HepG2 (cell line): Measurements from ENCODE around the gene CD300LF. TPM values are rescaled to one million over a fixed set of nuclear protein-coding genes. Genes with fewer than 3 reads are reported as not detected.

Source experiments
- FOXO1 ChIP-seq: sonication (generic); formaldehyde crosslinking; IDR thresholded peaks from 2 replicates; pipeline ENCODE4 v1.4.0; 2020; ENCODE audit warnings: missing genetic modification reagents
- GATAD1 ChIP-seq: IDR thresholded peaks from 2 replicates; pipeline ENCODE4 v1.6.1; 2016; ENCODE audit warnings: missing genetic modification reagents, missing compliant biosample characterization
- IRX3 ChIP-seq: sonication (generic); formaldehyde crosslinking; IDR thresholded peaks from 2 replicates; pipeline ENCODE4 v1.8.1; 2023; ENCODE audit warnings: mild to moderate bottlenecking, low read depth, missing genetic modification reagents, borderline replicate concordance
- KLF15 ChIP-seq: sonication (generic); formaldehyde crosslinking; IDR thresholded peaks from 2 replicates; pipeline ENCODE4 v1.8.1; 2023; ENCODE audit warnings: borderline replicate concordance, mild to moderate bottlenecking, inconsistent platforms, missing genetic modification reagents, mixed read lengths
- NONO ChIP-seq, 2 experiments: fragments of 450-650 bp in 1 of 2; sonication (generic) in 1 of 2; formaldehyde crosslinking in 1 of 2; IDR thresholded peaks in 1 of 2; conservative IDR thresholded peaks in 1 of 2; 2 replicates each; pipeline versions ENCODE4 v1.6.1 to v1.8.0; 2017 to 2022; ENCODE audit warnings: mild to moderate bottlenecking in 1 of 2, missing genetic modification reagents in 1 of 2, moderate library complexity in 1 of 2
- RBFOX2 ChIP-seq: fragments of 200-400 bp; formaldehyde crosslinking; IDR thresholded peaks from 2 replicates; pipeline ENCODE4 v1.6.1; 2017; ENCODE audit warnings: low read depth, mild to moderate bottlenecking, low read length
- THAP9 ChIP-seq: sonication (generic); formaldehyde crosslinking; IDR thresholded peaks from 2 replicates; pipeline ENCODE4; 2020; ENCODE audit warnings: missing genetic modification reagents, mild to moderate bottlenecking, borderline replicate concordance
- TRIM24 ChIP-seq: sonication (generic); formaldehyde crosslinking; IDR thresholded peaks from 2 replicates; pipeline ENCODE4 v1.8.0; 2022; ENCODE audit warnings: mild to moderate bottlenecking, missing genetic modification reagents
- ZBTB49 ChIP-seq: sonication (generic); formaldehyde crosslinking; IDR thresholded peaks from 2 replicates; pipeline ENCODE4 v1.4.0; 2020; ENCODE audit warnings: missing genetic modification reagents, borderline replicate concordance
- ZNF224 ChIP-seq: sonication (generic); formaldehyde crosslinking; IDR thresholded peaks from 2 replicates; pipeline ENCODE4 v1.5.0; 2020; ENCODE audit warnings: mild to moderate bottlenecking, missing genetic modification reagents
- ZNF251 ChIP-seq: sonication (generic); formaldehyde crosslinking; IDR thresholded peaks from 2 replicates; pipeline ENCODE4 v1.9.0; 2021; ENCODE audit warnings: mild to moderate bottlenecking, missing genetic modification reagents
- ZNF256 ChIP-seq: sonication (generic); formaldehyde crosslinking; conservative IDR thresholded peaks from 2 replicates; pipeline ENCODE4 v1.4.0; 2020; ENCODE audit warnings: missing genetic modification reagents
- ZNF501 ChIP-seq: sonication (generic); formaldehyde crosslinking; IDR thresholded peaks from 2 replicates; pipeline ENCODE4 v1.5.1; 2020; ENCODE audit warnings: mild to moderate bottlenecking, moderate library complexity, missing genetic modification reagents
- ZNF7 ChIP-seq: IDR thresholded peaks from 2 replicates; pipeline ENCODE4 v1.6.1; 2016; ENCODE audit warnings: missing biosample characterization, missing genetic modification reagents
- ZNF749 ChIP-seq: sonication (generic); formaldehyde crosslinking; IDR thresholded peaks from 2 replicates; pipeline ENCODE4 v1.8.0; 2022; ENCODE audit warnings: mild to moderate bottlenecking, missing genetic modification reagents, moderate library complexity, borderline replicate concordance
- ZNF782 ChIP-seq: sonication (generic); formaldehyde crosslinking; IDR thresholded peaks from 2 replicates; pipeline ENCODE4 v1.4.0; 2020; ENCODE audit warnings: missing genetic modification reagents, mild to moderate bottlenecking, borderline replicate concordance
- ZSCAN5A ChIP-seq: sonication (generic); formaldehyde crosslinking; IDR thresholded peaks from 2 replicates; pipeline ENCODE4 v1.8.0; 2022; ENCODE audit warnings: mild to moderate bottlenecking, missing genetic modification reagents, borderline replicate concordance
- polyA plus RNA-seq, 8 experiments: library from polyadenylated mRNA; depleted of rRNA in 3 of 8; stranded (reverse) in 7 of 8; unstranded in 1 of 8; fragments of >200 nt; fragmentation: Illumina TruSeq in 4 of 8; extraction: Trizol in 4 of 8; gene quantifications; 2 replicates each; pipeline versions ENCODE4 v1.2.1 to v1.2.3, GENCODE V29; 2011 to 2016; ENCODE audit warnings: low read depth in 4 of 8, missing spikeins in 1 of 8, mixed read lengths in 1 of 8; ENCODE audit not compliant: insufficient read depth in 1 of 8
- total RNA-seq, 5 experiments: library from RNA; depleted of rRNA; stranded (reverse); fragments of >200 nt; fragmentation: Illumina TruSeq; extraction: Trizol; gene quantifications; 2 replicates each; pipeline ENCODE4 v1.2.3, GENCODE V29; 2016; ENCODE audit warnings: low read depth in 1 of 5

Gene CD300LF
- total and polyA plus RNA-seq, 2 of the 13 experiments (the other 11 are each of a cell fraction or from before 2014, with no cell fraction given) = not detected

GRCh38 chr17:74750327-74751069 lies 37.8 kb upstream of the CD300LF start (continued):
- TF ChIP-seq TRIM24 = peak; percentile 59; the same call in 1 of the 2 replicates
- TF ChIP-seq ZNF7 (CRISPR knock-in tag) = no peak
- TF ChIP-seq ZNF782 = peak; percentile 53; the same call in 1 of the 2 replicates
- peak; percentile 59; the same call in 1 of the 2 replicates for TF ChIP-seq GATAD1 (CRISPR knock-in tag)
- TF ChIP-seq ZBTB49 = no peak
- TF ChIP-seq NONO (IDR thresholded peaks at IDR 0.05) = no peak
- peak; percentile 65 for TF ChIP-seq NONO (CRISPR knock-in tag; conservative IDR thresholded peaks at IDR 0.05)
- peak; percentile 62 for TF ChIP-seq FOXO1 (CRISPR knock-in tag)
- TF ChIP-seq KLF15 (CRISPR knock-in tag) = 0 out of 2 replicates have a peak, but pooled peaks have one; percentile 86
- no peak for TF ChIP-seq ZNF501 (CRISPR knock-in tag)
- no peak for TF ChIP-seq ZSCAN5A (CRISPR knock-in tag)
- TF ChIP-seq THAP9 (CRISPR knock-in tag) = peak; percentile 19; the same call in 1 of the 2 replicates
- peak; percentile 80 for TF ChIP-seq RBFOX2
- TF ChIP-seq ZNF251 = no peak
- peak; percentile 41; the same call in 1 of the 2 replicates for TF ChIP-seq ZNF256 (CRISPR knock-in tag)
- TF ChIP-seq IRX3 (CRISPR knock-in tag) = peak; percentile 76; the same call in 1 of the 2 replicates
- 0 out of 2 replicates have a peak, but pooled peaks have one; percentile 4 for TF ChIP-seq ZNF224 (CRISPR knock-in tag)
- TF ChIP-seq ZNF749 (CRISPR knock-in tag) = no peak; the same call in 1 of the 2 replicates
